H1 (cell line): ENCODE data around the gene MSL3B.

Experiments used
- CTCF ChIA-PET: fragments of 300-600 bp; sonication (Branson Sonifier 250); formaldehyde crosslinking; loops from one replicate; lab custom pipeline; 2021; ENCODE audit not compliant: partially characterized antibody; lab: Charles Lee
- POLR2A ChIA-PET: fragments of 300-600 bp; sonication (Branson Sonifier 250); formaldehyde crosslinking; loops from one replicate; lab custom pipeline; 2021; ENCODE audit warnings: inconsistent platforms; ENCODE audit not compliant: partially characterized antibody; lab: Charles Lee
- DNase-seq, 2 experiments: peaks; one replicate each; pipeline versions ENCODE4 v3.0.0 to v3.0.0-alpha.2; 2010 to 2022; ENCODE audit warnings: low spot score in 2 of 2, low read depth in 1 of 2, mixed read lengths in 1 of 2
- FAIRE-seq: peaks from 2 replicates; lab custom pipeline; 2011; peaks lifted over from hg19 to GRCh38; lab: Jason Lieb, UNC
- H2AFZ ChIP-seq: 2 replicates; pipeline ENCODE4 v1.8.1; 2012; ENCODE audit warnings: low read length, inconsistent platforms
- H2AK5ac ChIP-seq: 2 replicates; pipeline ENCODE4 v1.6.1; 2013; ENCODE audit warnings: low read depth, low read length
- H2BK120ac ChIP-seq: replicated peaks from 2 replicates; pipeline ENCODE3; 2013; ENCODE audit warnings: low read depth, low read length, inconsistent platforms
- H2BK12ac ChIP-seq: 2 replicates; pipeline ENCODE4 v1.6.1; 2013; ENCODE audit warnings: low read depth, low read length
- H2BK15ac ChIP-seq: 2 replicates; pipeline ENCODE4 v1.6.1; 2013; ENCODE audit warnings: low read length
- H2BK20ac ChIP-seq: 2 replicates; pipeline ENCODE4 v1.6.1; 2013; ENCODE audit warnings: low read length
- H2BK5ac ChIP-seq: 2 replicates; pipeline ENCODE4 v1.6.1; 2013; ENCODE audit warnings: low read depth, low read length
- H3K14ac ChIP-seq: 2 replicates; pipeline ENCODE4 v1.6.1; 2013; ENCODE audit warnings: inconsistent platforms; ENCODE audit not compliant: insufficient read length
- H3K18ac ChIP-seq: 2 replicates; pipeline ENCODE4 v1.6.1; 2013; ENCODE audit warnings: low read length; ENCODE audit errors: extremely low read depth
- H3K23ac ChIP-seq: 2 replicates; pipeline ENCODE4 v1.6.1; 2013; ENCODE audit warnings: inconsistent platforms; ENCODE audit not compliant: insufficient read length
- H3K23me2 ChIP-seq: 2 replicates; pipeline ENCODE4 v1.6.1; 2013; ENCODE audit warnings: low read depth, low read length
- H3K27ac ChIP-seq: 2 replicates; pipeline ENCODE4 v1.6.1; 2011; ENCODE audit warnings: low read depth, low read length, inconsistent platforms
- H3K27me3 ChIP-seq, 4 experiments: replicated peaks in 1 of 4; 1 replicate in 1 of 4; 2 replicates in 3 of 4; pipeline versions ENCODE4 v1.6.1 to v1.8.1; 2011 to 2013; ENCODE audit warnings: low read length in 3 of 4, mild to moderate bottlenecking in 3 of 4, inconsistent platforms in 2 of 4, mixed read lengths in 2 of 4, moderate library complexity in 1 of 4; ENCODE audit not compliant: control insufficient read depth in 3 of 4, insufficient read depth in 3 of 4; ENCODE audit errors: extremely low read depth in 1 of 4
- H3K36me3 ChIP-seq, 4 experiments: 2 replicates each; pipeline versions ENCODE4 v1.6.1 to v1.8.1; 2011 to 2013; ENCODE audit warnings: mild to moderate bottlenecking in 4 of 4, low read length in 3 of 4, moderate library complexity in 2 of 4, control low read depth in 1 of 4, inconsistent platforms in 1 of 4; ENCODE audit not compliant: insufficient read depth in 4 of 4, control insufficient read depth in 2 of 4
- H3K4ac ChIP-seq: replicated peaks from 2 replicates; pipeline ENCODE3; 2013; ENCODE audit warnings: low read length, low read depth, mixed read lengths, inconsistent platforms; ENCODE audit not compliant: insufficient read length
- H3K4me1 ChIP-seq, 4 experiments: replicated peaks in 1 of 4; 1 replicate in 1 of 4; 2 replicates in 3 of 4; pipeline versions ENCODE4 v1.6.1 to v1.8.1; 2011 to 2013; ENCODE audit warnings: low read length in 3 of 4, inconsistent platforms in 2 of 4, mixed read lengths in 1 of 4; ENCODE audit not compliant: insufficient read depth in 4 of 4, control insufficient read depth in 3 of 4
- H3K4me2 ChIP-seq, 2 experiments: 2 replicates each; pipeline versions ENCODE4 v1.6.1 to v1.8.1; 2011 to 2013; ENCODE audit warnings: low read depth in 2 of 2, low read length in 2 of 2, control low read depth in 1 of 2, inconsistent platforms in 1 of 2, mild to moderate bottlenecking in 1 of 2; ENCODE audit not compliant: insufficient read depth in 1 of 2
- H3K4me3 ChIP-seq, 4 experiments: fragments of 200-600, 300-600 bp in 1 of 4; sonication (generic), shearing (Covaris generic), sonication (Bioruptor Twin) in 1 of 4; 2 replicates each; pipeline versions ENCODE4 v1.5.1 to v1.8.1; 2011 to 2016; ENCODE audit warnings: low read length in 4 of 4, low read depth in 3 of 4, control low read depth in 2 of 4, inconsistent platforms in 2 of 4, mild to moderate bottlenecking in 2 of 4, mixed read lengths in 1 of 4, moderate library complexity in 1 of 4; ENCODE audit not compliant: insufficient read depth in 2 of 4; ENCODE audit errors: extremely low read depth in 1 of 4
- H3K56ac ChIP-seq: replicated peaks from 2 replicates; pipeline ENCODE3; 2013; ENCODE audit warnings: low read depth, mild to moderate bottlenecking, mixed read lengths, low read length, inconsistent platforms; ENCODE audit not compliant: insufficient read length
- H3K79me1 ChIP-seq: 2 replicates; pipeline ENCODE4 v1.6.1; 2013; ENCODE audit warnings: low read depth, low read length, control low read depth
- H3K79me2 ChIP-seq, 2 experiments: 2 replicates each; pipeline versions ENCODE4 v1.6.1 to v1.8.1; 2012 to 2013; ENCODE audit warnings: low read length in 2 of 2, mild to moderate bottlenecking in 2 of 2, inconsistent platforms in 1 of 2; ENCODE audit not compliant: insufficient read depth in 2 of 2, control insufficient read depth in 1 of 2
- H3K9ac ChIP-seq, 4 experiments: replicated peaks in 1 of 4; 1 replicate in 1 of 4; 2 replicates in 3 of 4; pipeline versions ENCODE4 v1.6.1 to v1.8.1; 2011 to 2013; ENCODE audit warnings: low read depth in 3 of 4, low read length in 3 of 4, control low read depth in 2 of 4, mild to moderate bottlenecking in 2 of 4, moderate library complexity in 2 of 4, inconsistent platforms in 1 of 4; ENCODE audit errors: extremely low read depth in 1 of 4
- H3K9me3 ChIP-seq, 2 experiments: 2 replicates each; pipeline versions ENCODE4 v1.6.1 to v1.8.1; 2012 to 2013; ENCODE audit warnings: mild to moderate bottlenecking in 2 of 2, moderate library complexity in 2 of 2, control low read depth in 1 of 2, inconsistent platforms in 1 of 2, low read depth in 1 of 2, low read length in 1 of 2, mixed read lengths in 1 of 2; ENCODE audit not compliant: insufficient read depth in 2 of 2
- H4K20me1 ChIP-seq, 2 experiments: replicated peaks in 1 of 2; 2 replicates each; pipeline versions ENCODE3 to v1.8.1; 2011 to 2013; ENCODE audit warnings: inconsistent platforms in 2 of 2, low read length in 2 of 2, mild to moderate bottlenecking in 1 of 2; ENCODE audit not compliant: insufficient read depth in 2 of 2, control insufficient read depth in 1 of 2
- H4K5ac ChIP-seq: 2 replicates; pipeline ENCODE4 v1.6.1; 2013; ENCODE audit warnings: low read length, low read depth, mixed read lengths, inconsistent platforms; ENCODE audit not compliant: insufficient read length
- H4K8ac ChIP-seq: 2 replicates; pipeline ENCODE4 v1.8.0; 2013; ENCODE audit warnings: mild to moderate bottlenecking, moderate library complexity, low read length, inconsistent platforms; ENCODE audit not compliant: insufficient read depth; ENCODE audit errors: extremely low read depth
- H4K91ac ChIP-seq: replicated peaks from 2 replicates; pipeline ENCODE3; 2013; ENCODE audit warnings: low read length, mixed read lengths, inconsistent platforms; ENCODE audit not compliant: insufficient read length
- WGBS, 2 experiments: shearing (Covaris generic) in 1 of 2; methylation state at CpG; one replicate each; pipeline versions ENCODE4 v1.1.6 to v1.1.7; 2013 to 2015; ENCODE audit warnings: low lambda C conversion rate in 2 of 2, mixed read lengths in 2 of 2, inconsistent platforms in 1 of 2, low coverage in 1 of 2, missing lambda C conversion rate in 1 of 2; ENCODE audit not compliant: insufficient replicate concordance in 2 of 2, insufficient coverage in 1 of 2, insufficient read length in 1 of 2; ENCODE audit errors: extremely low coverage in 1 of 2, missing lambda C conversion rate in 1 of 2; 5-methylcytosine and 5-hydroxymethylcytosine counted together

The MSL3B gene

GRCh38 chr2:233912691-233913423 is 44.7 kb upstream of the MSL3B start:
- Histone ChIP-seq H3K4me2 (no peak overlapping the region), H3K27me3 (no peaks in the 10 kb centered on the region), H3K18ac (no peak overlapping the region), H3K23ac (no peak overlapping the region), H3K23me2 (no peaks in the 10 kb centered on the region), H3K79me1 (no peaks in the 10 kb centered on the region), H2AFZ (no peak overlapping the region), H3K9ac (no peak overlapping the region), H4K20me1 (no peaks in the 10 kb centered on the region), H3K79me2 (0 out of 4 replicates have a peak, but pooled peaks cover 0 to 2% of the 10 kb centered on the region in 2 experiments), H4K5ac (no peak overlapping the region), H3K56ac (no peak overlapping the region), H2BK5ac (no peak overlapping the region), H3K9me3 (no peaks in the 10 kb centered on the region), H2BK12ac (no peak overlapping the region), H2BK15ac (no peak overlapping the region), H4K91ac (no peak overlapping the region), H3K27ac (no peak overlapping the region), H2BK120ac (no peak overlapping the region), H3K4me1 (peaks cover 0 to 3% (median 1%) of the 10 kb centered on the region in 4 experiments; a peak in 2 of 7 replicates), H3K14ac (no peak overlapping the region), H2AK5ac (no peak overlapping the region), H3K4ac (no peak overlapping the region), H2BK20ac (no peak overlapping the region), H3K4me3 (no peak overlapping the region), H3K36me3 (no peaks in the 10 kb centered on the region), H4K8ac (no peak overlapping the region)
- FAIRE-seq (no peak), DNase-seq (peak in 1 of 2 experiments; percentile 86)
- CTCF ChIA-PET = interaction anchor here (0.6 to 1.7 kb wide), 6 partner anchors 10 to 437 kb away, joined by 3 to 8 read pairs (median 4); no protein-coding TSS in a partner anchor
- WGBS, 2 experiments = 53% methylated on average over 9 of the region's 9 CpGs; no CpG with 5 or more reads in 1 of the 2 experiments
- POLR2A ChIA-PET = no interaction called here
